GM12891 (cell line): ENCODE data around the gene KCNQ1OT1.

Experiments
- POLR2A ChIP-seq: IDR thresholded peaks from 2 replicates; pipeline ENCODE4 v1.6.1; 2011; ENCODE audit warnings: low read depth, low read length, control low read depth
- POLR2AphosphoS5 ChIP-seq: IDR thresholded peaks from 2 replicates; pipeline ENCODE4 v1.6.1; 2011; ENCODE audit warnings: low read depth, low read length, control low read depth

DNA sequence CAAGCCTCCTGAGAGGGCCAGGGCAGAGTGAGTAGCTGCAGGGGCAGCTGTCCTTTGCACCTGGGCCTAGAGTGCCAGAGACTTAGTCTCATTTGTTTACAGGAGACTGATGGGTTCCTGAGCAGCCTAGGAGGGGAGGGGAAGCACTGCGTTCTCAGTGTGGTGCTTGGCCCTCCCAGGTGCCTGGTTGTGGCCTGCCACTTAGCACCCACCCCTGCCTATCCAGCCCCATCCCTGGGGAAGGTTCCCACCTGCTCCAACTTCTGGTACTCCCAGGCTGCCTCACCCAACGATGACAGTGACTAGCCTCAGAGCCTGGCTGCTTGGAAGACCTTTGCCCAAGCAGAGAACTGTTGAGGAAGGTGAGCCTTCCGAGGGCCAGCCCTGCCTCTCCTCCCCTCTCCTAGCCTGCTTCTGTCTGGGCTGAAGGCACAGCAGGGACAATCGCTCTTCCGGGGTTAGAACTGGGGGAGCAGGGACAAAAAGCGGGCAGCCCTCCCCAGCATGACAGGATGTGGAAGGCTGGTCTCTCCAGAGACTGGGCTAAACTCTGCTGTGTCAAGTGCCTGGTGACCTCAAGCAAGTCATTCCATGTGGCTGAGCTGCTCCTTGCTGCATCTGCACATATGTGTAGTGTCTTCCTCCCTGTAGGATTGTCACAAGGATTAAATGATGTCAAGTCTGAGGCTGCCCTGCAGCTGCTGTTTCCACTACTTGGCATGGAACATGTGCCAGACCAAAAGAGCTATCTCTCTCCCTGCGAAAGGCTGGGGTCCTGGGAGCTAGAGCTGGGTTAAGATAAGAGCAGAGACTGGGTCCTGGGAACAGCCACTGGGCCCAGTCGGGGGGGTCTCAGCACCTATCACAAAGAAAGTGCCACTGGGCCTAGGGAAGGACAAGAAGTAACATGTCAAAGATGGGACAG is 9.9 kb downstream of the KCNQ1OT1 start:
- TF ChIP-seq POLR2A (no peak), POLR2AphosphoS5 (no peak)
